NOMO-1 treated with dmso at 0.1 percent for 144 hours (cell line): Measurements from ENCODE around the gene NDUFA13.
"Not testable (repeated sequence)": the region's sequence is repeated elsewhere in the genome, so short reads cannot be mapped to it uniquely, and the experiment has no call there.

Source experiments
- DNase-seq: peaks from one replicate; lab custom pipeline; 2025; ENCODE audit not compliant: unreplicated experiment; lab: John Stamatoyannopoulos, UW

NDUFA13 gene

GRCh38 chr19:19515642-19516519, at the start of gene NDUFA13:
TSS of gene NDUFA13 (plus strand) at chr19:19516225. CDS start at chr19:19516239, 14 bp downstream.
- peak; percentile 75 for DNase-seq

- DNase-seq = no peak
These were observed 47.5 kb upstream of the NDUFA13 start for GRCh38 chr19:19468424-19469050.

- no peak for DNase-seq
These were observed 45.4 kb upstream of the NDUFA13 start for GRCh38 chr19:19470579-19470978.

GRCh38 chr19:19471682-19472081, 44.3 kb upstream of the NDUFA13 start:
- DNase-seq = no peak

- not testable (repeated sequence) for DNase-seq
These were observed 43.9 kb upstream of the NDUFA13 start for GRCh38 chr19:19472106-19472505.

- no peak for DNase-seq
These were observed 40.8 kb upstream of the NDUFA13 start for GRCh38 chr19:19475015-19475765.

GRCh38 chr19:19475849-19476828, 39.9 kb upstream of the NDUFA13 start:
- no peak for DNase-seq

- no peak for DNase-seq
These were observed 38.2 kb upstream of the NDUFA13 start for GRCh38 chr19:19477705-19478383.

- DNase-seq = no peak
These were observed 35.3 kb upstream of the NDUFA13 start for GRCh38 chr19:19480688-19481087.

GRCh38 chr19:19482809-19483596, 33.0 kb upstream of the NDUFA13 start:
- DNase-seq = no peak

GRCh38 chr19:19485161-19485997, 30.6 kb upstream of the NDUFA13 start:
- no peak for DNase-seq

GRCh38 chr19:19485998-19486290, 30.1 kb upstream of the NDUFA13 start:
- no peak for DNase-seq

GRCh38 chr19:19486343-19487076, 29.5 kb upstream of the NDUFA13 start:
- no peak for DNase-seq

GRCh38 chr19:19487077-19487949, 28.7 kb upstream of the NDUFA13 start:
- DNase-seq = no peak

- no peak for DNase-seq
These were observed 27.8 kb upstream of the NDUFA13 start for GRCh38 chr19:19487950-19488874.
